ENCODE measurements around the gene POFUT1. TPM values are rescaled to one million over a fixed set of nuclear protein-coding genes. Genes with fewer than 3 reads are reported as not detected.
"Not testable (repeated sequence)": the region's sequence is repeated elsewhere in the genome, so short reads cannot be mapped to it uniquely, and the experiment has no call there.

POFUT1 gene
- total RNA-seq, 1 donor from 2014 or later, result 28.9 TPM

- TF ChIP-seq, protein P1, sequence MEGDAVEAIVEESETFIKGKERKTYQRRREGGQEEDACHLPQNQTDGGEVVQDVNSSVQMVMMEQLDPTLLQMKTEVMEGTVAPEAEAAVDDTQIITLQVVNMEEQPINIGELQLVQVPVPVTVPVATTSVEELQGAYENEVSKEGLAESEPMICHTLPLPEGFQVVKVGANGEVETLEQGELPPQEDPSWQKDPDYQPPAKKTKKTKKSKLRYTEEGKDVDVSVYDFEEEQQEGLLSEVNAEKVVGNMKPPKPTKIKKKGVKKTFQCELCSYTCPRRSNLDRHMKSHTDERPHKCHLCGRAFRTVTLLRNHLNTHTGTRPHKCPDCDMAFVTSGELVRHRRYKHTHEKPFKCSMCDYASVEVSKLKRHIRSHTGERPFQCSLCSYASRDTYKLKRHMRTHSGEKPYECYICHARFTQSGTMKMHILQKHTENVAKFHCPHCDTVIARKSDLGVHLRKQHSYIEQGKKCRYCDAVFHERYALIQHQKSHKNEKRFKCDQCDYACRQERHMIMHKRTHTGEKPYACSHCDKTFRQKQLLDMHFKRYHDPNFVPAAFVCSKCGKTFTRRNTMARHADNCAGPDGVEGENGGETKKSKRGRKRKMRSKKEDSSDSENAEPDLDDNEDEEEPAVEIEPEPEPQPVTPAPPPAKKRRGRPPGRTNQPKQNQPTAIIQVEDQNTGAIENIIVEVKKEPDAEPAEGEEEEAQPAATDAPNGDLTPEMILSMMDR (IDR thresholded peaks at IDR 0.05; ENCODE audit: borderline replicate concordance), result no peak
- DNase-seq, result no peak
- intact Hi-C loops (cut with micrococcal nuclease), result no loop called here
- Histone ChIP-seq H3K27me3 (ENCODE audit: low read depth) (no peaks in the 10 kb centered on the region), H3K36me3 (no peaks in the 10 kb centered on the region), H3K4me3 (no peak overlapping the region), H3K9me3 (replicated peaks) (no peaks in the 10 kb centered on the region), H3K4me1 (no peaks in the 10 kb centered on the region), H3K27ac (replicated peaks) (no peak overlapping the region)
Observed at GRCh38 chr20:32249030-32249738, 41.5 kb downstream of the POFUT1 start.

GRCh38 chr20:32251470-32251869 lies 43.8 kb downstream of the POFUT1 start:
- Histone ChIP-seq H3K4me3 (no peak overlapping the region), H3K36me3 (no peaks in the 10 kb centered on the region), H3K27ac (replicated peaks) (no peak overlapping the region), H3K27me3 (ENCODE audit: low read depth) (no peaks in the 10 kb centered on the region), H3K4me1 (no peaks in the 10 kb centered on the region), H3K9me3 (replicated peaks) (no peaks in the 10 kb centered on the region)
- TF ChIP-seq, protein P1 (IDR thresholded peaks at IDR 0.05; ENCODE audit: borderline replicate concordance), result no peak
- intact Hi-C loops (cut with micrococcal nuclease), result no loop called here
- DNase-seq, result no peak

DNA sequence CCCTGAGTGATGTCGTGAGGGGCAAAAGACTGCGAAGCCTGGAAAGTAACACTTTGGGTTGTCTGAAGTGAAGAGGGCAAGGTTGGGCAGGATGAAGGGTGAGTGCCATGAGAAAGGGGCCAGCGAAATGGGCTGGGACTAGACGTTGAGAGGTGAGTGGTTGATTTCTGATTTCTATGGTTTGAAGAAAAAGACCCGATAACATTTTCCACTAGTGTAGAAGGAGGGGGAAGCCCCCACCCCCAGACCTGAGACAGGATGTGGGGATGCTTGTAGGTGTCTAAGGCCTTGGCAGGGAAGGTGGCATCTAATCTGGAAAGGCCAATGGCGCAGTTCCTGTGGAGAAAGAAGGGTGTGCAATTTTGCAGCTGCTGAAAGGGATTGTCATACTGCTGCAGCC lies 44.5 kb downstream of the POFUT1 start:
- TF ChIP-seq, protein P1 (IDR thresholded peaks at IDR 0.05; ENCODE audit: borderline replicate concordance), result no peak
- H3K27me3 ChIP-seq (ENCODE audit: low read depth), result no peaks in the 10 kb centered on the region
- H3K27ac ChIP-seq (replicated peaks), result no peak overlapping the region
- H3K4me1 ChIP-seq, result no peaks in the 10 kb centered on the region
- intact Hi-C loops (cut with micrococcal nuclease), result no loop called here
- DNase-seq, result no peak
- no peaks in the 10 kb centered on the region for H3K9me3 ChIP-seq (replicated peaks)
- H3K4me3 ChIP-seq, result no peak overlapping the region
- no peaks in the 10 kb centered on the region for H3K36me3 ChIP-seq

- H3K4me1 ChIP-seq; H3K4me3 ChIP-seq; DNase-seq; H3K27ac ChIP-seq (replicated peaks); intact Hi-C loops (cut with micrococcal nuclease); H3K27me3 ChIP-seq (ENCODE audit: low read depth); H3K36me3 ChIP-seq; H3K9me3 ChIP-seq (replicated peaks): not testable (repeated sequence)
Observed at GRCh38 chr20:32260973-32261372, 53.3 kb downstream of the POFUT1 start.

- Histone ChIP-seq H3K27ac (replicated peaks) (no peak overlapping the region), H3K27me3 (ENCODE audit: low read depth) (no peaks in the 10 kb centered on the region), H3K4me3 (no peak overlapping the region), H3K9me3 (replicated peaks) (no peaks in the 10 kb centered on the region), H3K36me3 (no peaks in the 10 kb centered on the region), H3K4me1 (no peaks in the 10 kb centered on the region)
- intact Hi-C loops (cut with micrococcal nuclease), result no loop called here
- TF ChIP-seq, protein P1 (IDR thresholded peaks at IDR 0.05; ENCODE audit: borderline replicate concordance), result no peak
- no peak for DNase-seq
Observed at GRCh38 chr20:32261644-32262043, 54.0 kb downstream of the POFUT1 start.

DNA sequence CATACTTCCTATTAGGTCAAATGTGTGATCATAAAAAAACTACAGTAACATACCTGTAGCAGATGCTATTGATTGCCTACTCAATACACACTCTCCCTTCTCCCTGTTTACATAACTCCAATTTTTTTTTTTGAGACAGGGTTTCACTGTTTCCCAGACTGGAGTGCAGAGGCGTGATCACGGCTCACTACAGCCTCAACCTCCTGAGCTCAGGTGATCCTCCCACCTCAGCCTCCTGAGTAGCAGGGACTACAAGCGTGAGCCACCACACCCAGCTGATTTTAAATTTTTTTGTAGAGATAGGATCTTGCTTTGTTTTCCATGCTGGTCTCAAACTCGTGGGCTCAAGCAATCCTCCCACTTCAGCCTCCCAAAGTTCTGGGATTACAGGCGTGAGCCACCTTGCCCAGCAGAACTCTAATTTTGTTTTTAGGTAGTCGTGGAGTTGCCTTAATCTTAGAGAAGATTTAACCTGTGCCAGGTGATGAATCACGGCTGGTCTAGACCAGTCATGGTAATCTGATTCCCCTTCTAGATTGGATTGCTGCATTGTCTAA lies 55.8 kb downstream of the POFUT1 start:
- Histone ChIP-seq H3K9me3 (replicated peaks) (no peaks in the 10 kb centered on the region), H3K4me1 (no peaks in the 10 kb centered on the region), H3K27ac (replicated peaks) (no peak overlapping the region), H3K4me3 (no peak overlapping the region), H3K27me3 (ENCODE audit: low read depth) (no peaks in the 10 kb centered on the region), H3K36me3 (no peaks in the 10 kb centered on the region)
- TF ChIP-seq, protein P1 (IDR thresholded peaks at IDR 0.05; ENCODE audit: borderline replicate concordance), result no peak
- DNase-seq, result no peak
- intact Hi-C loops (cut with micrococcal nuclease), result no loop called here
